GM12878 (cell line): ENCODE measurements around the gene FKBP1B.

Experiments
- CBX5 ChIP-seq: sonication (generic); IDR thresholded peaks from 2 replicates; pipeline ENCODE4 v1.6.1; 2016; ENCODE audit warnings: low read depth, moderate library complexity, mild to moderate bottlenecking, inconsistent platforms
- CTCF ChIP-seq, 3 experiments: IDR thresholded peaks in 2 of 3; conservative IDR thresholded peaks in 1 of 3; 2 replicates each; pipeline ENCODE4 v1.5.1; 2011; ENCODE audit warnings: low read depth in 3 of 3, low read length in 3 of 3, mild to moderate bottlenecking in 3 of 3, control low read depth in 2 of 3, moderate library complexity in 2 of 3, inconsistent platforms in 1 of 3, mixed read lengths in 1 of 3; ENCODE audit not compliant: control insufficient read depth in 2 of 3, insufficient read depth in 1 of 3; ENCODE audit errors: extremely low read depth in 1 of 3
- MXI1 ChIP-seq: fragments of 150-350 bp; IDR thresholded peaks from 2 replicates; pipeline ENCODE4 v1.6.1; 2011; ENCODE audit warnings: low read depth, mild to moderate bottlenecking, inconsistent platforms, low read length, improper control_type of control experiment
- NFYB ChIP-seq: IDR thresholded peaks from 2 replicates; pipeline ENCODE4 v1.6.1; 2011; ENCODE audit warnings: low read depth, mild to moderate bottlenecking, low read length, improper control_type of control experiment, moderate library complexity; ENCODE audit not compliant: insufficient read depth
- PAX5 ChIP-seq: IDR thresholded peaks from 2 replicates; pipeline ENCODE4 v1.6.1; 2011; ENCODE audit warnings: low read depth, low read length, borderline replicate concordance
- POLR2A ChIP-seq: IDR thresholded peaks from 2 replicates; pipeline ENCODE4 v1.6.1; 2011; ENCODE audit warnings: low read depth, mild to moderate bottlenecking, low read length
- POU2F2 ChIP-seq: IDR thresholded peaks from 3 replicates; pipeline ENCODE4 v1.6.1; 2011; ENCODE audit warnings: low read depth, mild to moderate bottlenecking, low read length, borderline replicate concordance
- RELB ChIP-seq: fragments of 450-650 bp; IDR thresholded peaks from 2 replicates; pipeline ENCODE4 v1.6.1; 2017; ENCODE audit warnings: low read depth, mild to moderate bottlenecking, moderate library complexity
- REST ChIP-seq: IDR thresholded peaks from 2 replicates; pipeline ENCODE4 v1.6.1; 2012; ENCODE audit warnings: mild to moderate bottlenecking, low read depth, low read length
- RFX5 ChIP-seq: IDR thresholded peaks from 2 replicates; pipeline ENCODE4 v1.6.1; 2011; ENCODE audit warnings: low read depth, low read length, improper control_type of control experiment
- SP1 ChIP-seq: IDR thresholded peaks from one replicate; pipeline ENCODE4 v1.6.1; 2011; ENCODE audit warnings: low read depth, low read length
- ZBTB33 ChIP-seq: fragments of 450-650 bp; IDR thresholded peaks from 2 replicates; pipeline ENCODE4 v1.6.1; 2017; ENCODE audit warnings: mild to moderate bottlenecking

- TF ChIP-seq CTCF (IDR thresholded peaks at IDR 0.05 in 2 of 3, conservative IDR thresholded peaks at IDR 0.05 in 1 of 3; ENCODE audit: control insufficient read depth in 2 of 3, extremely low read depth in 1 of 3, insufficient read depth in 1 of 3, low read depth in 3 of 3, low read length in 3 of 3), result no peak
- TF ChIP-seq POU2F2, result no peak
- TF ChIP-seq NFYB, result no peak
- TF ChIP-seq PAX5, result no peak
- TF ChIP-seq SP1, result no peak
- no peak for TF ChIP-seq ZBTB33
- TF ChIP-seq RFX5, result no peak
- no peak for TF ChIP-seq POLR2A
- no peak for TF ChIP-seq RELB
- no peak for TF ChIP-seq CBX5
- TF ChIP-seq MXI1, result no peak
- TF ChIP-seq REST, result no peak
Observed at GRCh38 chr2:24087032-24087431, 37.5 kb downstream of the FKBP1B start.
